HUDEP-2 (cell line): Measurements from ENCODE around the gene KRT14.
"Not testable (repeated sequence)": the region's sequence is repeated elsewhere in the genome, so short reads cannot be mapped to it uniquely, and the experiment has no call there.

Experiments used
- DNase-seq, 76 experiments: peaks; one replicate each; lab custom pipeline; 2025; ENCODE audit not compliant: unreplicated experiment in 76 of 76; lab: John Stamatoyannopoulos, UW

The KRT14 gene

DNA sequence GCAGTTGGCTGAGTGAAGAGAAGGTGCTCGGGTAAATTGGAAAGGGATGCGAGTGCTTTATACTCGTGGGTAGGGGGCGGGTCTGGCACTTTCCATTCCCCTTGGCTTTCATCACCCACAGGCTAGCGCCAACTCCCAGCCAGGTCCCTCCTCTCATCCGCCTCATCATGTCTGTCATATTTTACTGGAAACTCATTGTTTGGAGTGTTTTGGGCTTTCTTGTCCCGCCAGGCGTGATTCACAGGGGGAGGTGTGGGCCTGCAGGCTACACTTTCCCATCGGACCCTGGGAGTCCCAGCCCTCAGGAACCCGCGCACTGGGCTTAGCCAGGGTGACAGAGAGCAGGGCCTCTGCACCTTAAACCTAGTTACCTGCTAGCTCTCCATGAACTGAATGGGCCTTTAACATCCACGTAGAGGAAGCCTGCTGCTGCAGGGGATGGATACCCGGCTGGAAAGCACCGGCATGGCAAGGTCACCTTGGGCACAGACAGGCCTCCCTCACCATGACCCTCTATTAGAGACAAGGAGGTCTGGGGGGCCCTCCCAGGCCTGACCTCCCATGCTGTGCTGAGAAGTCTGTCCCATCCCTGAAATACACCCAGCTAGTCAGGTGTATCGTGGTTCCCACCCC lies at the start of gene KRT14:
Gene KRT14, minus strand, starts transcription at position 33 of the 633 bp plus-strand sequence. CDS start 61 bp downstream, outside the sequence.
- DNase-seq = no peak

DNA sequence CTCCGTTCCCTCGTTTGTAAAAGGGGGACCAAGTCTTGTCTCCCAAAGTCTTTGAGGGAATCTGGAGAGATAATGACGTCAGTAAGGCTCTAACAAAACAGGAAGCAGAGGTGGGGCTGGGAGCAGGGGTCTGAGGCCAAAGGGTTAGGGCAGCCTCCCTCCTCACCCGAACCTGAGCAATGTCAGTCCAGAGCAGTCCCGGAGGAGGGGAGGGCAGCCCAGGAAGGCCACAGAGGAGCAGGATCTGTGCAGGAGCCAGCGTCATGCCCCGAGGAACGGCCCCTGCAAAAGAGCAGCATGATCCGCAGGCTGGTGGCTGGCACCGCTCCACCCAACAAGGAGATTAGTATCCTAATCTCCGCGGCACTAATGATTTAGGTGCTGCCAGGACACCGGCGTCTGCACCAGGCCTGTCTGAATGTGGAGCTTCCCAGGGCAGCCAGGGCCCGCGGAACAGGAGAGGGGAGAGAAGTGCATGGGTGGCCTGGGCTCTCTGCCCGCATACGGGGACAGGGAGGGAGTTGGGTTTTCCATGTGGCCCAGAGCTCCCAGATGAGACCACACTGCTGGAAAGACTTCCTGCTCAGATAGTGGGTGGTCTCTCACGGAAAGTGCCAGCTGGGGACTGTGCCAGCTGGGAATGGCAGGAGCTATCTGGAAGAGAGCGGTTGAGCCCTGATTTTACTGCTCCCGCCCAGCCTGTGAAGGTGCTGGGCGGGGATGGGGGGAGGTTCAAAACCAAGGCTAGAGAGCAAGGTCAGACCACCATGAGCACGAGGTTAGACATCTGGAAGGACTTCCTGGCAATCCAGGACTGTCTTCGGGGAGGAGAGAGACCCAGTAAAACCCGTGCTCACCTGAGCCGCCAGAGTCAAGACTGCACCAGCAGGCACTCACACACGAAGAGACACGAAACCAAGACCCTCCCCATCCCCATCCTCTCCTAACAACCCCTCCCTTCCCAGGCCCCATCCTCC lies 48.7 kb upstream of the KRT14 start:
- no peak for DNase-seq

DNA sequence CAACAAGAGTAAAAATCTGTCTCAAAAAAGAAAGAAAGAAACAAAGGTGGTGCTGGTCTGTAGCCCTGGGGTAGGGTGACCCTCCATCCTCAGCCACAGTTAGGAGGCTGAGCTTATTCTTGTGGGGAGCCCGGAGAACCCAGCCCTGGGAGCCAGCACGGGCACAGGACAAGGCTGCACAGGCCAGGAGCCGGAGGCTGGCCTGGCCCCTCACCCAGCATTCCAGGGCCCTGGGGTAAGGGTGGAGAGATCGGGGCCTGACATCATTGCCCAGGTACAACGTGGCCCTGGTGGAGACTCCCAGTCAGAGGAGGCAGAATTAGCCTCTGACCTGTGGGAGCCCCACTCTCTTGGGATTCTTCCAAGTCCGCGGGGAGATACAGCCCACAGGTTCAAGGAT lies 47.9 kb upstream of the KRT14 start:
- no peak for DNase-seq

DNA sequence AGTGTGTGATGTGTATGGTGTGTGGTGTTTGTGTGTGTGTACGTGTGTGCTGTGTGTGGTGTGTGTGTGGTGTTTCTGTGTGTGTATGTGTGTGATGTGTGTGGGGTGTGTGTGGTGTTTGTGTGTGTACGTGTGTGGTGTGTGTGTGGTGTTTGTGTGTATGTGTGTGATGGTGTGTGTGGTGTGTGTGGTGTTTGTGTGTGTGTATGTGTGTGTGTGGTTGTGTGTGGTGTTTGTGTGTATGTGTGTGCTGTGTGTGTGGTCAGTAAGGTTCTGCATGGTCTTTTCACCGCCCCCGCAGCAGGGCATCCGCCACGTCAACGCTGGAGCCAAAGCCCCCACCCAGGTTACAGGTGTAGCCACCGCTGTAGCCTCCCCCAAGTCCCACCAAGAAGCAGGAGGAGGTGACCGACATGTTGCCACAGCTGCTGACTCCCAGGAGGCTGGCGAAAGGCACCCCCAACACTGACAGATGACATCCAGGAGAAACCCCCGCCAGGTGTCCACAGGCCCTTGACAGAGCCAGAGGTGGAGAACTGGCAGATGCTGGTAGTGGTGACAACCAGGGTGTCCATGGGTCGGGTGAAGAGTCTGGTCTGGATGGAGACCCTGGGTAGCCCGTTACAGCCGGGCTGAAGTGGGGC lies 47.0 kb upstream of the KRT14 start:
- peak in 1 of 76 experiments; percentile 8 for DNase-seq

DNA sequence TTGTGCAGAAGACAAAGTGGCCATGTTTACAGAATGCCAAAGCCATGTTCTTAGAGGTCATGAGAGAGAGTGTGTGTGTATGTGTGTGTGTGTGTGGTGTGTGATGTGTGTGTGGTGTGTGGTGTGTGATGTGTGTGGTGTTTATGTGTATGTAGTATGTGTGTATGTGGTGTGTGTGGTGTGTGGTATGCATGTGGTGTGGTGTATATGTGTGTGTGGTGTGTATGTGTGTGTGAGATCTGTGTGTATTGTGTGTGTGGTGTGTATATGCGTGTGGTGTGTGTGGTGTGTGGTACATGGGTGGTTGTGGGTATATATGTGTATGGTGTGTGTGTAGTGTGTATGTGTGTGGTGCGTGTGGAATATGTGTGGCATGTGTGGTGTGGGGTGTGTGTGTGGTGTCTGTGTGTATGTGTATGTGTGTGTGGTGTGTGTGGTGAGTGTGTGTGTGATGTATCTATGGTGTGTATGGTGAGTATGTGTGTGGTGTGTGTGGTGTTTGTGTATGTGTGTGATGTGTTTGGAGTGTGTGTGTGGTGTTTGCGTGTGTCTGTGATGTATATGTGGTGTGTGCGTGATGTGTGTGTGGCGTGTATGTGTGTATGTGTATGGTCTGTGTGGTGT lies 45.9 kb upstream of the KRT14 start:
- no peak for DNase-seq

DNA sequence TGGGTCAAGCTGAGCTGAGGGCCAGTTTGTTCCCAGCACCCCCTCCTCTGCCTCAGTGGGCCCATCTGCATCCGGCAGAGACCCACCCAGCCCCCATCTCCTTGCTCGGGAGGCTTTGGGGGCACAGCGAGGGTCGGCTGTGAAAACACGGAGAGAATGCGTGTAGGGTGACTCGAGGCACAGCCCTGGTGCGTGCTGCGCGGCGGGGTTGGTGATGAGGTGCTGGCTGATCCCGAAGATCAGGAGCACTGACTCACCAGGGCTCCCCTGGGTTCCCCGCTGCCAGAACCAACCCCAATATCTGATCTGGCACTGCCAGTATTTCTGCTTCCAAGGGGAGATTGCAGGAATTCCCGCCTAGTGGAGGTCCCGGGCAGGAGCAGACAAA lies 45.2 kb upstream of the KRT14 start:
- DNase-seq = no peak

DNA sequence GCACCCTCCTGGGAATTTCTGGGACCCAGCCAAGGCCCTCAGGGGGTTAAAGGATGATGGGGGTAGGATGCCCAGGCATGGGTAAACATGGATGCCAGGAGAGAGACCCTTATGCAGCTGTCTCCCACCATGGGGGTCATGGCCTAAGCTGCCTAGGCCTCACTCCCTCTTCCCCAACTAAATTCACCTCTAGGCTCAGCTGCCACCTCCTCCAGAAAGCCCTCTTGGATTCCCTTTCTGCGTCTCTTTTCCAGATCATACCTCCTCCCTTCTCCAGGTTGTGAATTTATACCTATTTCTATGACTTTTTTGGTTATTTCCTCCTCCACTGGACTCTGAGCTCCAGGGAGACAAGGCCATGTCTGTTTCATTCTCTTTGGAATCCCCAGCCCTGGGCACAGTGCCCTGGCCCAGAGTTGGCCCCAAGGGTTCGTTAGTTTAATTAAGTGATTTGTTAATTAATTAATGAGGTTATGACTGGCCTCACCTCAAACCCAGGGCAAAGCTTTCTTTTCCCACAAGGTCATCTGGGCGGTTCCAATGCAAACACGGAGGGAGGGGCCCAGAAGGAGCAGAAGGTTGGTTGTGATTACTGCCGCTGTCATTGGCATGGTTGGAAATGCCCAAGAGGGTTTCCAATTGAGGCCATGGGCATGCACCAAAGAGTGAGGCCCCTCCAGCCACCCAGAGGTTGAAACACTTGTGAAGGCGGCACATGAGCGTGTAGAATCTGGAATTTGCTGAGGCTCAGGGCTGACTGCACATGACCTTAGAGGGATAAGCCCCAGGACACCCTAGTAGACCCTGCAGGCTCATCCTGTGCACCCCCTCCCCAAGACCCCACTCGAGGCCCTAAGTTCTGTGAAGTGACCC lies 44.6 kb upstream of the KRT14 start:
- DNase-seq = peak in 6 of 76 experiments; percentile 2 to 20 (median 8)

DNA sequence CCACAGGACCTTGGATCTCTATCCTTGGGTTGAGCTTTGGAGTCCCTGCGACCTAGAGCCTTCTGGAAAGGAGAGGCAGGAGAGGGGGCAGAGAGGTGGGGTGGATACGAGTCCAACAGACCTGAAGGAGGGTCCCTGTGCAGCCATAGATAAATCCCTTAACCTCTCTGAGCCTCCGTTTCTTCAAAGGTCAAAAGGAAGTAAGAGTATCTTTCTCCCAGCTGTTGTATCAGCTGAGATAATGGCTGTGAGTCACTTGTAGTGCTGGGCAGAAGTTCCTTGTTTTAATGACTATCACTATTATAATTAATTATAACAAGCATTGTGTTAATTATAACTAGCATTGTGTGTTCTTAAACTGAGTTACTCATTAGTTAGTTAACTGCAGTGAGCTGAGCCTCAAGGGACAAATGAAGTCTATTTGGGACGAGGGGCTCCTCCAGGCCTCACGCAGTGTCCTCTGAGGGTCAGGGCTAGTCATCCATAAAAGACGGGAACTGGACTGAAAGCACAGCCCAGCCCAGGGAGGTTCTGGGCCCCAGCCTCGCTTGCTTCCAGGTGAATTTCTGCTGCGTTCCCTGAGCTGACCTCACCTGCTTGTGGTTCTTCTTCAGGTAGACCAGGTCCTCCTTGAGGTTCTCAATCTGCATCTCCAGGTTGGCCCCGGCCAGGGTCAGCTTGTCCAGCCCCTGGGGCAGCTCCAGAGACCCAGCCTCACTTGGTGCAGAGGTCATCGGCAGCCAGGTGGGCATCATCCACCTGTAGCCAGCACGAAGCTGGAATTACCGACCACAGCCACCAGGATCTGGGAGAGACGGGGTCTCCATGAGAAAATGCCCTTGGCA lies 43.4 kb upstream of the KRT14 start:
- DNase-seq = no peak

DNA sequence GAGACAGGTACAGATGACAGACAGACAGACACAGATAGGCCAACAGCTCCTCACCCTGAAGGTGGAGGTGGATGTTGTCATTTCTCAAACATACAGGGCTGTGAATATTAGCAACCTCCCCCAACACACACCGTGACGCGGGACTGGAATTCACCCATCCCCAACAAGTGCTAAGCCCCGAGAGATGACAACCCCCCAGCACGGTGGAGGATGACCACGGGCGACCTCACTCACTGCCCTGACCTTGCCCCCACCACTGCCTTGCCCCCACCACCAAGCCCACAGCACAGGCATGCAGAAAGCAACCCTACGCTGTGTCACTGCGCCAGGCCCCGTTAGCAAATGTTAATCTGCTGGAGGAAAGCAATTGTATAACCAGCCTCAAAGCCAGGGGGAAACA lies 42.6 kb upstream of the KRT14 start:
- no peak for DNase-seq

DNA sequence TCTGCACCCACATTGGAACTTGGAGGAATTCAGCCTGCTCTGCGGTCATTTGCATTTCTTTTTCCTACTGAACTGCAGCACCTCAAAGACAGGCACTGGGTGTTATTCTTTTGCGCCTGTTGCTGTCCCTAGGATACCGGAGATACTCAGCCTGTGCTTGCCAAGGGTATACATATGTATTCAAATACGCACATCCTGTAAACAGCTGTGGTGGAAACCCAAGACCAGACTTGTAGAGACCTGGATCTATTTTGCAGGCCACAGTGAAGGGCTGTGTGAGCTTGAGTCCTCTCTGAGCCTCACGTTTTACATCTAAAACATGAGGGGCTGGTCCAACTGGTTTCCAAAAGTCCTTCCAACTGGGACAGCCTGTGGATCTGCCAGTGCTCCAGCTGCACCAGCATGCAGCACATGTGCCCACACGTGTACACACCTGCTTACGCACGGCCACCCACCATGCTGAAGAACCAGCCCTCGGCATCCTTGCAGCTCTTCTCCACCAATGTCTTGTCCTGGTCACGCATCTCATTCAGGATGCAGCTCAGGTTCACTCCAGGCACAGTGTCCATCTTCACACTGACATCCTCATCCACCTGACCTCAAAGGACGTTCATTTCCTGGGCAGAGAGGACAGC lies 42.0 kb upstream of the KRT14 start:
- DNase-seq = not testable (repeated sequence)

DNA sequence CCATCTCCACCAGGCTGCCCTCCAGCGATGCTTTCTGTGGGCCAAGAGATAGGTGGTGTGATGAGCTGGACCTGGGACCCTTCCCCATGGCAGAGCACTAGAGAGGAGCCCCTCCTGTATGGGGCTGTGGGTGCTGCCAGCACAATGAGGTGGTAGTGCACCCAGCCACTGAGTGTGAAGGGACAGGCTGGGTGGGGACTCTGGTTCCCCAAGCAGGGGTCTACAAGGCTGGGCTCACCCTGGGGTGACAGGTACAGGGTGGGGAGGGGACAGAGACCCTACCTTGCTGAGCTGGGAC lies 41.3 kb upstream of the KRT14 start:
- not testable (repeated sequence) for DNase-seq

DNA sequence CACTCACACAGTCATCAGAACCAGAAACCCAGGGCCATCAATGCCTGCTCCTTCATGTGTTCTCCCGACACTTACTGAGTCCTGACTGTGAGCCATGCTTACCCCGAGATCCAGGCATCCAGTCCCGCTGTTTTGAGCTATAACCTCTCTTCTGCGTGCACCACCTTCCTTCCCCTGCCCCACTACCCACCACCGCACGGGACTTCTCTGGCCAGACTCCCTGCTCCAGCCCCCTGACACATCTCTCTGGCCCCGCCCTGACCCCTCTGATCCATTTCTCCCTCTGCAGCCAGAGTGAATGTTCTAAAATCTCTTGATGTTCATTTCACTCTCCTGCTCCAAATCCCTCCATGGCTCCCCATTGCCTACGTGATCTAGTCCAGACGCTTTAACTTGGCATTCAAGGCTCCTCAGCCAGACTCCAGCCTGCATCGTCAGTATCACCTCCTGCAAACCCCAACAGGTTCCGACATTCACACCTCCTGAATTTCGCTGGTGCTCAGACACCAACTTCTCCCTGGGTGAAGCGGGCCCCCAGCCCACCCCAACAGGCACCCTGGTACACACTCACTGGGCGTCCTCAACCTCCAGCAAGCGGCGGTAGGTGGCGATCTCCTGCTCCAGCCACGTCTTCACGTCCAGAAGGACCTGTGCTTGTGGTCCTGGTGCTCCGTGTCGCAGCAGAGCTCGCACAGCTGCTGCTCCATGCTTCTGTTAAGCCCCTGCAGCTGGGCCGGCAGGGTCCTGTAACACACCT lies 40.8 kb upstream of the KRT14 start:
- no peak for DNase-seq

DNA sequence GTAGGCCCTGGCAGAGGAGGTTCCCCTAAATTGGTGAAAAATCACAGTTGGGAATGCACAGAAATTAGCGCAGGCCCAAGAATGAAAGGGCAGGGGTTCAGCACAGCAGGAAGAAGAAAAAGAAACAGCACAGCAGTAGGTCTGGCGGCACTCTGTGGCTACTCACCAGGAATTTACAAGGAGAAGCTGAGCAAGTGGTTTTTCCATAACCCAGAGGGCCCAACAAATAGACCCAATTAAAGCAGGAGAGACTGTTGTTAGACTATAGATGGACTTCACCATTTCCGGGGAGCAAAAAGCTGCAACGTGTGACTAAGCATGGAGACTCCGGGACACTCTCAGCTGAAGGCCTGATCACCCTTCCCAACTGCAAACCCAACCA lies 40.2 kb upstream of the KRT14 start:
- DNase-seq = not testable (repeated sequence)

DNA sequence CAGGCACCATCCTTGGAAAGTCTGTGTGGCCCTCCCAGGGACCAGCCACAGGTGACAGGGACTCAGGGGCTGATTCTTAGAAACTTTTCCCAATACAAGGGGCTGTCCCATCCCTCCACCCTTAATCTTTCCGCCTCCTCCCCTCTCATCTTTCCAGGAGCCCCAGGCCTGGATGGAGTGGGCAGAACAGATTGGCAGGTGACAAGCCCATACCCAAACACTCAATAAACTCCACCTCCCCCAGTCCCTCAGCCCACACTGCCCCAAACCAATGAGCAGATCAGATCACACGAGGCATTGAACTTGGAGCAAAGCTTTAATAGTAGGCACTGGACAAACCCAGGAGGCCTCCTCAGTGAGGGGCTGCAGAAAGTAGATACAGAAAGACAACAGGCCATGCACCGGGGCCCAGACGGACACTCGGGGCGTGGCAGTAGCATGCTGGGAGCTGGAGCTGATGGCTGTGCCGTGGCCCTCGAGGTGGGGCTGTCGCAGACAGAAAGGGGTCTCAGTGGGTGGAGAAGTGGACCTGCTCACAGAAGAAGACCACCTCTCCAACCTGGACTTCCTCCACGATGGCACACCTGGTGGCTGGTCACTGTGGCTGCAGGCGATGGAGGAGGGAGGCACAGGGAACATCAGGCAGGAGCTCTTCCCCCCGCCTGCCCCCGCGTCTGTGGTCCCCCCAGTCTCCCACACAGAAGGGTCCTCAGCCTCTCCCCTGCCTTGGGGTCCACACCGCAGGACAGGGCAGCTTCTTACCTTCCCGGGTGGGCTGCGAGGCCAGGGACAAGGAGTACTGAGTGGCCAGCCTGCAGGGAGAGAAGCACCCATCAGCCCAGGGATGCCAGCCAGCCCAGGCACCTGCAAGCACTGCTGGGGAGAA lies 39.6 kb upstream of the KRT14 start:
- DNase-seq = not testable (repeated sequence)

DNA sequence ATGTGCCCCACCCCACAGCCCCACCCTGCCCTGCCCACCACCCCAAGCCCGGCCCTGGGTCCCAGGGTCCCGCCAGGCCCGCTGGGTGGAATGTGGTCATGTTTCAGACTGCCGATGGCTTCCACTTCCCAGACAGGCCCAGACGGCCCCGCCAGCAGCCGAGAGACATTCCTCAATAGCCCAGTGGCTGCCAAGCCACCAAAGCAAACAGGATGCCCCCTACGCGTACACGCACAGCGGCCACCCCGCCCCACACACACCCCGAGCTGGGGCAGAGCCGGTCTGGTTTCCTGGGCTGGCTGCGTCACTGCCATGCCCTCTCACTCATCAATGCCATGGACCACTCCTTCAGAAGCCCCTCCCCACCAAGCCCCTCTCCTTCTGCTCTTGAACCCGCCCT lies 38.9 kb upstream of the KRT14 start:
- DNase-seq = no peak

DNA sequence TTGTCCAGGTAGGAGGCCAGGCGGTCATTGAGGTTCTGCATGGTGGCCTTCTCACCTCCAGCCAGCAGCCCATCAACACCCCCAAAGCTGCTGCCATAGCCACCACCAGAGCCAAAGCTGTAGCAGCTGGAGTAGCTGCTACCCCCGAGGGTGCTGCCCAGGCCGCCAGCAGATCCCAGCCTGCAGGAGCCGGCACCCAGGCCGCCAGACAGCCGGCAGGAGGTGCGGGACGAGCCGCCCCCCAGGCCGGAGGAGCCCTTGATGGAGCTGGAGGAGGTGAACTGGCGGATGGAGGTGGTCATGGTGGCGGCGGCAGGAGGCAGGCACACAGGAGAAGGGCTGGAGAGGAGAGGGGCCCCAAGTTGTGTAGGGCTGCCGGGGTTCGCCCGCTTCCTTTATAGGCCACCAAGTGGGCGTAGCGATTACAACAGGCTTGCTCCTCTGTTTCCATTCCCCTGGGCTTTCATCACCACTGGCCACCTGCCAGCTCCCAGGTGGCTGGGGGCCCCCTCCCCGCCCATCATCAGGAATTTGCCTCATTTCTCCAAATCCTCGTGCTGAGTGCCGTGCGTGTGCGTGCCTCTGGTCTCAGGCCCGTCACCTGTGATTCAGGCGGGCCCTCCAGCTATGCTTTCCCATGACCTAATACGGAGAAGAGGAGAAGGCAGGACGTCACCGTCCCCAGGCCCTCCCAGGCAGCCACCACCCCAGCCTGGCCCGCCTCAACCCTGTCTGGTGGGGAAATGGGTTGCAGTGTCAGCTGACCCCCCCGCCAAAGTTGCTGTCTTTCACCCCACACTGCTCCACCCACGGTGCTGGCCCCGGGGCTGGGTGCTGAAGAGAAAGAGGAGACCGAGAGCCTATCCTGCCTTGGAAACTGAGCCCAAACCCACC lies 37.8 kb upstream of the KRT14 start, which contains the start of gene KRT17:
Gene KRT17, minus strand, starts transcription at position 368 of the 894 bp plus-strand sequence. Its CDS starts 66 bp downstream, at position 302.
- no peak for DNase-seq
